Kidney (tissue), 14 donors: ENCODE results near the gene CAVIN3. TPM values are rescaled to one million over a fixed set of nuclear protein-coding genes. Genes with fewer than 3 reads are reported as not detected.

Experiments
- DNase-seq, 5 donors: peaks; one replicate each; pipeline ENCODE4 v3.0.0-alpha.2; 2013 to 2020
- FAIRE-seq: peaks from 2 replicates; lab custom pipeline; 2012; peaks lifted over from hg19 to GRCh38; lab: Jason Lieb, UNC
- H3K27ac ChIP-seq, 2 donors: one replicate each; pipeline ENCODE4 v1.7.0; 2013; ENCODE audit warnings: low read depth in 2 of 2, low read length in 2 of 2, inconsistent platforms in 1 of 2
- H3K27me3 ChIP-seq: one replicate; pipeline ENCODE4 v1.7.1; 2013; ENCODE audit warnings: low read length, inconsistent platforms; ENCODE audit not compliant: control insufficient read depth, insufficient read depth
- H3K36me3 ChIP-seq, 3 donors: one replicate each; pipeline versions ENCODE4 v1.7.0 to v1.7.1; 2013; ENCODE audit warnings: low read length in 3 of 3, control low read depth in 1 of 3, inconsistent platforms in 1 of 3; ENCODE audit not compliant: insufficient read depth in 3 of 3, control insufficient read depth in 2 of 3
- H3K4me1 ChIP-seq, 3 donors: one replicate each; pipeline versions ENCODE4 v1.7.0 to v1.7.1; 2013; ENCODE audit warnings: low read length in 3 of 3, inconsistent platforms in 1 of 3, low read depth in 1 of 3; ENCODE audit not compliant: control insufficient read depth in 2 of 3, insufficient read depth in 2 of 3
- H3K4me3 ChIP-seq, 3 donors: one replicate each; pipeline versions ENCODE4 v1.7.0 to v1.8.1; 2013; ENCODE audit warnings: low read length in 3 of 3, control low read depth in 1 of 3, inconsistent platforms in 1 of 3
- H3K9ac ChIP-seq, 3 donors: one replicate each; pipeline versions ENCODE4 v1.7.0 to v1.7.1; 2013; ENCODE audit warnings: low read length in 3 of 3, control low read depth in 1 of 3, inconsistent platforms in 1 of 3
- H3K9me3 ChIP-seq, 3 donors: one replicate each; pipeline versions ENCODE4 v1.7.0 to v1.7.1; 2013; ENCODE audit warnings: low read length in 3 of 3, control low read depth in 1 of 3, inconsistent platforms in 1 of 3; ENCODE audit not compliant: control insufficient read depth in 2 of 3, insufficient read depth in 1 of 3
- CTCF ChIP-seq: IDR thresholded peaks from 3 replicates; pipeline ENCODE4 v1.5.1; 2012; ENCODE audit warnings: mild to moderate bottlenecking, moderate library complexity, borderline replicate concordance; ENCODE audit not compliant: insufficient read depth; ENCODE audit errors: extremely low read depth
- intact Hi-C: fragments of 100-400 bp; cut with DNase I; formaldehyde crosslinking; loops from one replicate; pipeline ENCODE4 v1.11.1; 2022
- polyA plus RNA-seq: library from polyadenylated mRNA; stranded (reverse); fragments of 350-450 nt; fragmentation: Illumina TruSeq; extraction: RNeasy Lipid Tissue Mini Kit (QIAGEN cat#74804); gene quantifications from one replicate; pipeline ENCODE4 v1.2.3, GENCODE V29; 2014; ENCODE audit warnings: low read depth, low replicate concordance; ENCODE audit not compliant: insufficient read depth
- total RNA-seq: library from RNA; stranded (reverse); fragmentation: NEBNext Ultra II Directional; extraction: Animal tissue kit (Norgen Biotek cat#: 25700); gene quantifications from one replicate; pipeline ENCODE4 v1.2.1, GENCODE V29; 2021
- donor health status: control.
- donor health status: control.
- donor health status: control.
- donor health status: control.
- donor health status: control.
- donor health status: DM: yes; HTN: yes; CAD: no.
- donor health status: Normal renal cell carcinoma (clear cell type).

Gene CAVIN3
- total and polyA plus RNA-seq, 2 donors from 2014 or later = 55.1 to 58.1 TPM

- H3K9me3 ChIP-seq = no peaks in the 10 kb centered on the region
- no peak overlapping the region for H3K27ac ChIP-seq
- no peak overlapping the region for H3K4me3 ChIP-seq
- no peak for TF ChIP-seq CTCF
- intact Hi-C loops = loop anchor here (10.0 kb wide), 1 partner anchor 95 kb away; the partner anchor contains the start of gene CCKBR
- no peaks in the 10 kb centered on the region for H3K27me3 ChIP-seq
- H3K4me1 ChIP-seq = peaks cover 0 to 4% (median 0%) of the 10 kb centered on the region in 3 donors
- H3K9ac ChIP-seq = no peak overlapping the region
- no peak for DNase-seq
- FAIRE-seq = no peak
- no peaks in the 10 kb centered on the region for H3K36me3 ChIP-seq
Measured at GRCh38 chr11:6350043-6350442, 29.7 kb upstream of the CAVIN3 start.

- no peak for DNase-seq
- Histone ChIP-seq H3K27ac (no peak overlapping the region), H3K4me3 (no peak overlapping the region), H3K36me3 (no peaks in the 10 kb centered on the region), H3K9ac (no peak overlapping the region), H3K4me1 (no peaks in the 10 kb centered on the region), H3K9me3 (no peaks in the 10 kb centered on the region), H3K27me3 (no peaks in the 10 kb centered on the region)
- intact Hi-C loops = no loop called here
- TF ChIP-seq CTCF = no peak
- FAIRE-seq = no peak
Measured at GRCh38 chr11:6345366-6345765, 25.1 kb upstream of the CAVIN3 start.

GRCh38 chr11:6336293-6336692 is 16.0 kb upstream of the CAVIN3 start:
- no peak for FAIRE-seq
- Histone ChIP-seq H3K9ac (no peak overlapping the region), H3K36me3 (no peaks in the 10 kb centered on the region), H3K4me3 (no peak overlapping the region), H3K27me3 (no peaks in the 10 kb centered on the region), H3K4me1 (no peaks in the 10 kb centered on the region), H3K9me3 (no peaks in the 10 kb centered on the region), H3K27ac (no peak overlapping the region)
- no peak for DNase-seq
- intact Hi-C loops = no loop called here
- no peak for TF ChIP-seq CTCF

- H3K9ac ChIP-seq = no peak overlapping the region
- H3K27ac ChIP-seq = no peak overlapping the region
- TF ChIP-seq CTCF = no peak
- H3K9me3 ChIP-seq = no peaks in the 10 kb centered on the region
- H3K36me3 ChIP-seq = no peaks in the 10 kb centered on the region
- FAIRE-seq (no peak), DNase-seq (no peak)
- no peaks in the 10 kb centered on the region for H3K4me1 ChIP-seq
- no peak overlapping the region for H3K4me3 ChIP-seq
- H3K27me3 ChIP-seq = no peaks in the 10 kb centered on the region
- intact Hi-C loops = no loop called here
Measured at GRCh38 chr11:6334806-6335205, 14.5 kb upstream of the CAVIN3 start.
